PC-9 (cell line): Measurements from ENCODE around the gene CAST. TPM values are rescaled to one million over a fixed set of nuclear protein-coding genes. Genes with fewer than 3 reads are reported as not detected.

Experiments used
- BruUV-seq: library from RNA; stranded (reverse); fragments of 400-500 nt; replicated peaks from 2 replicates; lab custom pipeline; 2021; lab: Mats Ljungman, UMichigan
- CTCF ChIA-PET: fragments of 300-600 bp; sonication (Branson Sonifier 250); formaldehyde crosslinking; loops from one replicate; lab custom pipeline; 2022; ENCODE audit warnings: antibody characterized with exemption; lab: Charles Lee
- POLR2A ChIA-PET: fragments of 300-600 bp; sonication (Branson Sonifier 250); formaldehyde crosslinking; loops from one replicate; lab custom pipeline; 2022; ENCODE audit warnings: antibody characterized with exemption; ENCODE audit not compliant: unreplicated experiment; lab: Charles Lee
- DNase-seq, 2 experiments: peaks; one replicate each; pipeline versions ENCODE4 v3.0.0 to v3.0.0-alpha.2; 2015 to 2022; ENCODE audit warnings: mixed read lengths in 1 of 2
- H2AFZ ChIP-seq: fragments of 200-600 bp; sonication (generic); 2 replicates; pipeline ENCODE4 v1.8.1; 2017; ENCODE audit warnings: antibody characterized with exemption
- H3F3A ChIP-seq: fragments of 200-600 bp; sonication (generic); 2 replicates; pipeline ENCODE4 v1.8.1; 2017; ENCODE audit warnings: antibody characterized with exemption, mild to moderate bottlenecking, low read depth; ENCODE audit not compliant: insufficient read depth
- H3K27ac ChIP-seq: fragments of 200-600 bp; sonication (generic); 2 replicates; pipeline ENCODE4 v1.6.1; 2016; ENCODE audit warnings: mixed run types
- H3K27me3 ChIP-seq: fragments of 200-600 bp; sonication (generic); 2 replicates; pipeline ENCODE4 v1.6.1; 2016; ENCODE audit warnings: low read depth, mixed run types; ENCODE audit not compliant: insufficient read depth
- H3K36me3 ChIP-seq: fragments of 200-600 bp; sonication (generic); 2 replicates; pipeline ENCODE4 v1.6.1; 2016; ENCODE audit warnings: low read depth, mixed run types
- H3K4me1 ChIP-seq: fragments of 200-600 bp; sonication (generic); replicated peaks from 2 replicates; pipeline ENCODE4 v1.6.1; 2016; ENCODE audit warnings: mixed run types; ENCODE audit not compliant: insufficient read depth
- H3K4me2 ChIP-seq: fragments of 200-600 bp; sonication (generic); 2 replicates; pipeline ENCODE4 v1.6.1; 2017; ENCODE audit warnings: mixed run types
- H3K4me3 ChIP-seq: fragments of 200-600 bp; sonication (generic); 2 replicates; pipeline ENCODE4 v1.6.1; 2016; ENCODE audit warnings: mixed run types
- H3K79me2 ChIP-seq: fragments of 200-600 bp; sonication (generic); 2 replicates; pipeline ENCODE4 v1.6.1; 2017; ENCODE audit warnings: low read depth, mixed run types
- H3K9me2 ChIP-seq: fragments of 200-600 bp; sonication (generic); 2 replicates; pipeline ENCODE4 v1.8.1; 2017; ENCODE audit warnings: mild to moderate bottlenecking; ENCODE audit not compliant: insufficient read depth
- H3K9me3 ChIP-seq: fragments of 200-600 bp; sonication (generic); 2 replicates; pipeline ENCODE4 v1.8.1; 2016; ENCODE audit warnings: low read depth; ENCODE audit not compliant: insufficient read depth
- H4K20me1 ChIP-seq: fragments of 200-600 bp; sonication (generic); 2 replicates; pipeline ENCODE4 v1.8.1; 2017; ENCODE audit not compliant: insufficient read depth
- EZH2 ChIP-seq: fragments of 200-600 bp; sonication (generic); IDR thresholded peaks from 2 replicates; pipeline ENCODE4 v1.8.0; 2017; ENCODE audit warnings: antibody characterized with exemption, low read depth
- intact Hi-C: fragments of 100-400 bp; cut with micrococcal nuclease; formaldehyde crosslinking; loops from one replicate; pipeline ENCODE4 v1.10.0; 2022; ENCODE audit not compliant: unreplicated experiment
- total RNA-seq: library from RNA; stranded (reverse); gene quantifications from 2 replicates; pipeline ENCODE4 v1.2.3, GENCODE V29; 2021
- TF ChIP-seq, protein P1 (sequence below): fragments of 200-600 bp; sonication (generic); conservative IDR thresholded peaks from 2 replicates; pipeline ENCODE4 v1.6.1; 2017; ENCODE audit warnings: mixed run types, antibody characterized with exemption, mild to moderate bottlenecking, moderate library complexity

CAST gene
- total RNA-seq, 1 experiment from 2014 or later = 289 TPM

DNA sequence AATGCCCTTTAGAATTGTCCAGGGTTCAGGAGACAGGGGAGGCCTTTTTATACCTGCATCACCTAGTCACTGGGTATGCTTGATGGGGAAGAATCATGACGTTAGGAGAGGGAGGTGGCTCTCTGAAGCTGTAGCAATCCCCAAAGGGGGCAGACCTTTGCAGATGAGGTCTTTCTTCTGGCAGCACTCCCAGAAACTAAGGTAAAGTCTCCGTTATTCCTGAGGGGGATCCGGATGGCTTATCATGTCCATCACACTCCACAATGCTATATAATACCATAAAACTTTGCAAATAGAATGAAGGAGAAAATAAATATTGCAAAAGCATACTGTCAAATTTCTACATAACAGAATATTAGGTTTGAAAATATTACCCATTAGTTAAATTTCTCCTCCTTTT lies 21.5 kb upstream of the CAST start:
- intact Hi-C loops = no loop called here
- Histone ChIP-seq H3K27me3 (no peaks in the 10 kb centered on the region), H2AFZ (no peak overlapping the region), H3K36me3 (no peaks in the 10 kb centered on the region), H4K20me1 (no peaks in the 10 kb centered on the region), H3K4me2 (peak overlapping the region; percentile 43; the same call in 1 of the 2 replicates), H3F3A (peaks cover 16% of the 10 kb centered on the region), H3K9me3 (peaks cover 2% of the 10 kb centered on the region; the same call in 1 of the 2 replicates), H3K27ac (peak overlapping the region; percentile 65), H3K4me1 (peaks cover 52% of the 10 kb centered on the region), H3K79me2 (no peaks in the 10 kb centered on the region), H3K9me2 (no peaks in the 10 kb centered on the region), H3K4me3 (no peak overlapping the region)
- TF ChIP-seq, protein P1, sequence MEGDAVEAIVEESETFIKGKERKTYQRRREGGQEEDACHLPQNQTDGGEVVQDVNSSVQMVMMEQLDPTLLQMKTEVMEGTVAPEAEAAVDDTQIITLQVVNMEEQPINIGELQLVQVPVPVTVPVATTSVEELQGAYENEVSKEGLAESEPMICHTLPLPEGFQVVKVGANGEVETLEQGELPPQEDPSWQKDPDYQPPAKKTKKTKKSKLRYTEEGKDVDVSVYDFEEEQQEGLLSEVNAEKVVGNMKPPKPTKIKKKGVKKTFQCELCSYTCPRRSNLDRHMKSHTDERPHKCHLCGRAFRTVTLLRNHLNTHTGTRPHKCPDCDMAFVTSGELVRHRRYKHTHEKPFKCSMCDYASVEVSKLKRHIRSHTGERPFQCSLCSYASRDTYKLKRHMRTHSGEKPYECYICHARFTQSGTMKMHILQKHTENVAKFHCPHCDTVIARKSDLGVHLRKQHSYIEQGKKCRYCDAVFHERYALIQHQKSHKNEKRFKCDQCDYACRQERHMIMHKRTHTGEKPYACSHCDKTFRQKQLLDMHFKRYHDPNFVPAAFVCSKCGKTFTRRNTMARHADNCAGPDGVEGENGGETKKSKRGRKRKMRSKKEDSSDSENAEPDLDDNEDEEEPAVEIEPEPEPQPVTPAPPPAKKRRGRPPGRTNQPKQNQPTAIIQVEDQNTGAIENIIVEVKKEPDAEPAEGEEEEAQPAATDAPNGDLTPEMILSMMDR = no peak
- no peak for TF ChIP-seq EZH2
- ChIA-PET POLR2A (no interaction called here), CTCF (no interaction called here)
- no TSS peak for BruUV-seq
- DNase-seq = peak in 1 of 2 experiments; percentile 55

DNA sequence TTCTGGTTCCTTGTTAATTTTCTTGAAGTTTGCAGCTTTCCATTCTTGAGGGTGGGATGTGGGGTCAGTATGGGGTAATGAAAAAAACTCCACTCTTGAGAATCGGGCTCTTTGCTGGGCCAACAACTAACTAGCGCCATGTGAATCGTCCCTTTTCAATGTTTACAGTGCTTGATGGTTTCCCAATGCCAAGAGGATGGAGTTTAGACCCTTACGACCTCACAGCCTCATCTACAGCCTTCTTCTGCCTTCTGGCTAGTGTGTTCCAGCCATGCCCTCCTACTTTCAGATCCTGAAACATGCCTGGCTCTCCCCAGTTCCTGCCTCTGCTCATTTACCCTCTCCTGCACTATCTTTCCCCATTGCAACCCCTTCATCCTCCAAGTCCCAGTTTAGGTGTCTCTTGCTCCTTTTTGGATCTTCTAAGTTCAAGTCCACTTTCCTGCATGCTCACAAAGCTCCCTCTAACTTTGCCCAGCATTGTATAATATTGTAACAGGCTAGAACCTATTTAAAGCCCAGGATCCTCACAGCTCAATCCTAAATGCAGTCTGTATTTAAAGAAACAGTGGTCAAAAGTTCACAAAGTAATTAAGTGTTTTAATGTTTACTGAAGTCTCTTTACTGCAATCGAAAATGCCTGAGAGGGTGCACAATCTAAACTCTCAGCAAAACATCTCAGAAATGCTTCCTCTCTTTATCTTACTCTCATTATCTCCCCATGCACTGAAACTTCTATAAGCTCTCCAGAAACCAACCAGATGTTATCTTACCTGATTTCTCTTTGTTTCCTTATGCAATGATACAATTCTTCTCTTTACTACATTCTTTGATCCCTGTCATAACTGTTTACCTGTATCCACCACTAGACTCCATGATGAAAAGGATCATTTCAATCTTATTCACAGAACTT lies 20.6 kb upstream of the CAST start:
- Histone ChIP-seq H3K9me2 (no peaks in the 10 kb centered on the region), H3K4me1 (peaks cover 46% of the 10 kb centered on the region), H3K36me3 (no peaks in the 10 kb centered on the region), H2AFZ (peak overlapping the region; percentile 25; the same call in 1 of the 2 replicates), H3K4me2 (peak overlapping the region; percentile 43), H3K4me3 (no peak overlapping the region), H3K27ac (peak overlapping the region; percentile 65), H4K20me1 (no peaks in the 10 kb centered on the region), H3K27me3 (no peaks in the 10 kb centered on the region), H3F3A (peaks cover 16% of the 10 kb centered on the region), H3K9me3 (no peaks in the 10 kb centered on the region), H3K79me2 (no peaks in the 10 kb centered on the region)
- DNase-seq = peak in 1 of 2 experiments; percentile 81
- ChIA-PET CTCF (no interaction called here), POLR2A (interaction anchor here (0.6 kb wide), 1 partner anchor 22 kb away, joined by 8 read pairs; no protein-coding TSS in a partner anchor)
- BruUV-seq = no TSS peak
- intact Hi-C loops = no loop called here
- TF ChIP-seq, protein P1 = no peak
- TF ChIP-seq EZH2 = no peak

DNA sequence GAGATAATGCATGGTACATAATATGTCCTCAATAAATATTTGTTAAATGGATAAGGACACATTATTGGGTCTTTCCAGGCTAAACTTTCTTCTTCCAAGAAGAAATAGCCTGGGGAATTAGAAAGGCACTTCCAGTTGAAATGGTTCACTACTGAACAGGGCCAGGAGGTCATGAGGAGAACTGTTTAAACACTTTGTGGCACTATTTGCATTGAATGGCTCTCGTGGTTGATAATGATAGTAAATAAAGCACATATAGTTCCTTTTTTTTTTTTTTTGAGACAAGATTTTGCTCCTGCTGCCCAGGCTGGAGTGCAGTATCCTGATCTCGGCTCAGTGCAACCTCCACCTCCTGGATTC lies 19.9 kb upstream of the CAST start:
- Histone ChIP-seq H4K20me1 (no peaks in the 10 kb centered on the region), H3K4me1 (peaks cover 39% of the 10 kb centered on the region), H2AFZ (no peak overlapping the region), H3K4me2 (peak overlapping the region; percentile 43), H3K79me2 (no peaks in the 10 kb centered on the region), H3F3A (peaks cover 16% of the 10 kb centered on the region), H3K27me3 (no peaks in the 10 kb centered on the region), H3K9me2 (no peaks in the 10 kb centered on the region), H3K27ac (peak overlapping the region; percentile 65), H3K4me3 (no peak overlapping the region), H3K36me3 (no peaks in the 10 kb centered on the region), H3K9me3 (no peaks in the 10 kb centered on the region)
- ChIA-PET CTCF (no interaction called here), POLR2A (interaction anchor here (0.6 kb wide), 1 partner anchor 21 kb away, joined by 8 read pairs; no protein-coding TSS in a partner anchor)
- BruUV-seq = no TSS peak
- DNase-seq = no peak
- intact Hi-C loops = no loop called here
- TF ChIP-seq, protein P1 = no peak
- TF ChIP-seq EZH2 = no peak
